DOHH2 (cell line): Measurements from ENCODE around the gene MTRR.

Source experiments
- EZH2phosphoT487 ChIP-seq: fragments of 200-600 bp; sonication (generic); IDR thresholded peaks from 2 replicates; pipeline ENCODE4 v1.6.1; 2017; ENCODE audit warnings: borderline replicate concordance, mild to moderate bottlenecking, antibody characterized with exemption, low read length, moderate library complexity, mixed read lengths
- TF ChIP-seq, protein P1 (sequence below): fragments of 200-600 bp; sonication (generic); IDR thresholded peaks from one replicate; pipeline ENCODE4 v1.5.1; 2014; ENCODE audit warnings: antibody characterized with exemption, mild to moderate bottlenecking, low read depth, low read length; ENCODE audit not compliant: poor library complexity, severe bottlenecking

DNA sequence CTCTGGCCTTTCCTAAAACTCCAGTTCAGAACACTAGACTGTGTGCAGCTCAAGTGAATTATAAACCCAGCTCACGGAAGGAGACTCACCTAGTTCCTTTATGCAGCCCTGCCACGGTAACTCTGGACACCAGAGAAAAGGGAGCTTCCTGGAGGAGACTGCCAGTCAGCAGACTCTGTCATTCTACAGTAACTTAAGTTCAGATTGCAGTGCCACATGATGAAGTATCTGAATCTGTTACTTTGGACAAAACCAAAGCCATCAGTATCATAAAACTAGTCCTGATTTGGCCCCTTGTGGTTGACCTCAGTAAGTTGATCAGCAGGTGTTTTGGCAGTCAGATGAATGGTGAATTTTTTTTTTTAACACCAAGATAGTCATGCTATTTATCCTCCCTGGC is 2.7 kb downstream of the MTRR start:
- TF ChIP-seq, protein P1, sequence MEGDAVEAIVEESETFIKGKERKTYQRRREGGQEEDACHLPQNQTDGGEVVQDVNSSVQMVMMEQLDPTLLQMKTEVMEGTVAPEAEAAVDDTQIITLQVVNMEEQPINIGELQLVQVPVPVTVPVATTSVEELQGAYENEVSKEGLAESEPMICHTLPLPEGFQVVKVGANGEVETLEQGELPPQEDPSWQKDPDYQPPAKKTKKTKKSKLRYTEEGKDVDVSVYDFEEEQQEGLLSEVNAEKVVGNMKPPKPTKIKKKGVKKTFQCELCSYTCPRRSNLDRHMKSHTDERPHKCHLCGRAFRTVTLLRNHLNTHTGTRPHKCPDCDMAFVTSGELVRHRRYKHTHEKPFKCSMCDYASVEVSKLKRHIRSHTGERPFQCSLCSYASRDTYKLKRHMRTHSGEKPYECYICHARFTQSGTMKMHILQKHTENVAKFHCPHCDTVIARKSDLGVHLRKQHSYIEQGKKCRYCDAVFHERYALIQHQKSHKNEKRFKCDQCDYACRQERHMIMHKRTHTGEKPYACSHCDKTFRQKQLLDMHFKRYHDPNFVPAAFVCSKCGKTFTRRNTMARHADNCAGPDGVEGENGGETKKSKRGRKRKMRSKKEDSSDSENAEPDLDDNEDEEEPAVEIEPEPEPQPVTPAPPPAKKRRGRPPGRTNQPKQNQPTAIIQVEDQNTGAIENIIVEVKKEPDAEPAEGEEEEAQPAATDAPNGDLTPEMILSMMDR = no peak
- TF ChIP-seq EZH2phosphoT487 = no peak
